HepG2 (cell line): Measurements from ENCODE around the gene TMEM117. TPM values are rescaled to one million over a fixed set of nuclear protein-coding genes. Genes with fewer than 3 reads are reported as not detected.

Source experiments
- DMTF1 ChIP-seq: sonication (generic); formaldehyde crosslinking; IDR thresholded peaks from 2 replicates; pipeline ENCODE4 v1.4.0; 2020; ENCODE audit warnings: mild to moderate bottlenecking, missing genetic modification reagents
- EHMT2 ChIP-seq: fragments of 200-600 bp; sonication (generic); IDR thresholded peaks from 2 replicates; pipeline ENCODE4 v1.7.0; 2017; ENCODE audit warnings: antibody characterized with exemption, low read depth, low read length, borderline replicate concordance
- FOXO1 ChIP-seq: sonication (generic); formaldehyde crosslinking; IDR thresholded peaks from 2 replicates; pipeline ENCODE4 v1.4.0; 2020; ENCODE audit warnings: missing genetic modification reagents
- SALL1 ChIP-seq: sonication (generic); formaldehyde crosslinking; IDR thresholded peaks from 2 replicates; pipeline ENCODE4 v1.8.0; 2022; ENCODE audit warnings: mild to moderate bottlenecking, missing genetic modification reagents
- SP5 ChIP-seq: IDR thresholded peaks from 2 replicates; pipeline ENCODE4 v1.6.1; 2016; ENCODE audit warnings: low read depth, borderline replicate concordance
- ZNF749 ChIP-seq: sonication (generic); formaldehyde crosslinking; IDR thresholded peaks from 2 replicates; pipeline ENCODE4 v1.8.0; 2022; ENCODE audit warnings: mild to moderate bottlenecking, missing genetic modification reagents, moderate library complexity, borderline replicate concordance
- polyA plus RNA-seq, 8 experiments: library from polyadenylated mRNA; depleted of rRNA in 3 of 8; stranded (reverse) in 7 of 8; unstranded in 1 of 8; fragments of >200 nt; fragmentation: Illumina TruSeq in 4 of 8; extraction: Trizol in 4 of 8; gene quantifications; 2 replicates each; pipeline versions ENCODE4 v1.2.1 to v1.2.3, GENCODE V29; 2011 to 2016; ENCODE audit warnings: low read depth in 4 of 8, missing spikeins in 1 of 8, mixed read lengths in 1 of 8; ENCODE audit not compliant: insufficient read depth in 1 of 8
- total RNA-seq, 5 experiments: library from RNA; depleted of rRNA; stranded (reverse); fragments of >200 nt; fragmentation: Illumina TruSeq; extraction: Trizol; gene quantifications; 2 replicates each; pipeline ENCODE4 v1.2.3, GENCODE V29; 2016; ENCODE audit warnings: low read depth in 1 of 5
- TF ChIP-seq, protein P1 (sequence below): IDR thresholded peaks from 2 replicates; pipeline ENCODE4 v1.4.0; 2020; ENCODE audit warnings: mild to moderate bottlenecking, missing genetic modification reagents
- TF ChIP-seq, protein P2 (sequence below): sonication (generic); formaldehyde crosslinking; IDR thresholded peaks from 2 replicates; pipeline ENCODE4 v1.4.0; 2020; ENCODE audit warnings: missing genetic modification reagents
- TF ChIP-seq, protein P3 (sequence below): sonication (generic); IDR thresholded peaks from 2 replicates; pipeline ENCODE4 v1.6.1; 2016; ENCODE audit warnings: low read depth, borderline replicate concordance
- TF ChIP-seq, protein P4 (sequence below): sonication (generic); formaldehyde crosslinking; IDR thresholded peaks from 2 replicates; pipeline ENCODE4 v1.4.0; 2020; ENCODE audit warnings: missing genetic modification reagents, mild to moderate bottlenecking, borderline replicate concordance
- TF ChIP-seq, protein P5 (sequence below): sonication (generic); formaldehyde crosslinking; IDR thresholded peaks from 2 replicates; pipeline ENCODE4 v1.8.0; 2022; ENCODE audit warnings: missing genetic modification reagents, low read depth, mild to moderate bottlenecking, borderline replicate concordance

Gene TMEM117
- total and polyA plus RNA-seq, 2 of the 13 experiments (the other 11 are each of a cell fraction or from before 2014, with no cell fraction given), result 2.8 to 8.5 TPM

DNA sequence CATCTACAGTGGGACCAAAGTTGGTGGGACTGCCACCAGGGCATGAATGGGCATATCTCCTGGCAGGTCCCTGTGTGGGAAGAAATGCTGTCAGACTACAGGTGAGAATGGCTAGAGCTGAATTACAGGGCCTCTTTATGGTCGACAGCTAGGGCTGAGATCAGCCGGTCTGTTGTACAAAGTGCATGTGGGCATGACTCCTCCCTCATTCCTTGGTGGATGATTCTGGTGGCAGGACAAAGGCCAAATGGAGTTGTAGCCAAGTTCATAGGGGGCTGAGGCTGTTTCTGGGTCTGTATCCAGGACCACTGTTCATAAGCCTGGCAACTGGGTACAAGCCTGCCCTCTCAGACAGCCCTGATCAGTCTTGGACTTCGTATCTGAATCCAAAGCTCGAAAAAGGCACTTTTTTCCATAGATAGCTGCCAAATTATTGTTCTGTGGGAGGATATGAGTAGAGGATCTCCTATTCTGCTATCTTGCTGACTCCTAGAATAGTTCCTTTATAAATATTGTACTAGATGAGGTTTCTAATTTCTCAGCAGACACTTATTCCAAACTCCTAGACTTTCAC is 460.8 kb downstream of the TMEM117 start (continued):
- TF ChIP-seq DMTF1 (CRISPR knock-in tag) (no peak), SP5 (peak; percentile 71), SALL1 (0 out of 2 replicates have a peak, but pooled peaks have one; percentile 31), EHMT2 (peak; percentile 61; the same call in 1 of the 2 replicates), ZNF749 (no peak), FOXO1 (CRISPR knock-in tag) (no peak)
- TF ChIP-seq, protein P1, sequence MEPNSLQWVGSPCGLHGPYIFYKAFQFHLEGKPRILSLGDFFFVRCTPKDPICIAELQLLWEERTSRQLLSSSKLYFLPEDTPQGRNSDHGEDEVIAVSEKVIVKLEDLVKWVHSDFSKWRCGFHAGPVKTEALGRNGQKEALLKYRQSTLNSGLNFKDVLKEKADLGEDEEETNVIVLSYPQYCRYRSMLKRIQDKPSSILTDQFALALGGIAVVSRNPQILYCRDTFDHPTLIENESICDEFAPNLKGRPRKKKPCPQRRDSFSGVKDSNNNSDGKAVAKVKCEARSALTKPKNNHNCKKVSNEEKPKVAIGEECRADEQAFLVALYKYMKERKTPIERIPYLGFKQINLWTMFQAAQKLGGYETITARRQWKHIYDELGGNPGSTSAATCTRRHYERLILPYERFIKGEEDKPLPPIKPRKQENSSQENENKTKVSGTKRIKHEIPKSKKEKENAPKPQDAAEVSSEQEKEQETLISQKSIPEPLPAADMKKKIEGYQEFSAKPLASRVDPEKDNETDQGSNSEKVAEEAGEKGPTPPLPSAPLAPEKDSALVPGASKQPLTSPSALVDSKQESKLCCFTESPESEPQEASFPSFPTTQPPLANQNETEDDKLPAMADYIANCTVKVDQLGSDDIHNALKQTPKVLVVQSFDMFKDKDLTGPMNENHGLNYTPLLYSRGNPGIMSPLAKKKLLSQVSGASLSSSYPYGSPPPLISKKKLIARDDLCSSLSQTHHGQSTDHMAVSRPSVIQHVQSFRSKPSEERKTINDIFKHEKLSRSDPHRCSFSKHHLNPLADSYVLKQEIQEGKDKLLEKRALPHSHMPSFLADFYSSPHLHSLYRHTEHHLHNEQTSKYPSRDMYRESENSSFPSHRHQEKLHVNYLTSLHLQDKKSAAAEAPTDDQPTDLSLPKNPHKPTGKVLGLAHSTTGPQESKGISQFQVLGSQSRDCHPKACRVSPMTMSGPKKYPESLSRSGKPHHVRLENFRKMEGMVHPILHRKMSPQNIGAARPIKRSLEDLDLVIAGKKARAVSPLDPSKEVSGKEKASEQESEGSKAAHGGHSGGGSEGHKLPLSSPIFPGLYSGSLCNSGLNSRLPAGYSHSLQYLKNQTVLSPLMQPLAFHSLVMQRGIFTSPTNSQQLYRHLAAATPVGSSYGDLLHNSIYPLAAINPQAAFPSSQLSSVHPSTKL, result 0 out of 2 replicates have a peak, but pooled peaks have one; percentile 7
- TF ChIP-seq, protein P2, sequence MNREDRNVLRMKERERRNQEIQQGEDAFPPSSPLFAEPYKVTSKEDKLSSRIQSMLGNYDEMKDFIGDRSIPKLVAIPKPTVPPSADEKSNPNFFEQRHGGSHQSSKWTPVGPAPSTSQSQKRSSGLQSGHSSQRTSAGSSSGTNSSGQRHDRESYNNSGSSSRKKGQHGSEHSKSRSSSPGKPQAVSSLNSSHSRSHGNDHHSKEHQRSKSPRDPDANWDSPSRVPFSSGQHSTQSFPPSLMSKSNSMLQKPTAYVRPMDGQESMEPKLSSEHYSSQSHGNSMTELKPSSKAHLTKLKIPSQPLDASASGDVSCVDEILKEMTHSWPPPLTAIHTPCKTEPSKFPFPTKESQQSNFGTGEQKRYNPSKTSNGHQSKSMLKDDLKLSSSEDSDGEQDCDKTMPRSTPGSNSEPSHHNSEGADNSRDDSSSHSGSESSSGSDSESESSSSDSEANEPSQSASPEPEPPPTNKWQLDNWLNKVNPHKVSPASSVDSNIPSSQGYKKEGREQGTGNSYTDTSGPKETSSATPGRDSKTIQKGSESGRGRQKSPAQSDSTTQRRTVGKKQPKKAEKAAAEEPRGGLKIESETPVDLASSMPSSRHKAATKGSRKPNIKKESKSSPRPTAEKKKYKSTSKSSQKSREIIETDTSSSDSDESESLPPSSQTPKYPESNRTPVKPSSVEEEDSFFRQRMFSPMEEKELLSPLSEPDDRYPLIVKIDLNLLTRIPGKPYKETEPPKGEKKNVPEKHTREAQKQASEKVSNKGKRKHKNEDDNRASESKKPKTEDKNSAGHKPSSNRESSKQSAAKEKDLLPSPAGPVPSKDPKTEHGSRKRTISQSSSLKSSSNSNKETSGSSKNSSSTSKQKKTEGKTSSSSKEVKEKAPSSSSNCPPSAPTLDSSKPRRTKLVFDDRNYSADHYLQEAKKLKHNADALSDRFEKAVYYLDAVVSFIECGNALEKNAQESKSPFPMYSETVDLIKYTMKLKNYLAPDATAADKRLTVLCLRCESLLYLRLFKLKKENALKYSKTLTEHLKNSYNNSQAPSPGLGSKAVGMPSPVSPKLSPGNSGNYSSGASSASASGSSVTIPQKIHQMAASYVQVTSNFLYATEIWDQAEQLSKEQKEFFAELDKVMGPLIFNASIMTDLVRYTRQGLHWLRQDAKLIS (CRISPR knock-in tag), result no peak
- TF ChIP-seq, protein P3, sequence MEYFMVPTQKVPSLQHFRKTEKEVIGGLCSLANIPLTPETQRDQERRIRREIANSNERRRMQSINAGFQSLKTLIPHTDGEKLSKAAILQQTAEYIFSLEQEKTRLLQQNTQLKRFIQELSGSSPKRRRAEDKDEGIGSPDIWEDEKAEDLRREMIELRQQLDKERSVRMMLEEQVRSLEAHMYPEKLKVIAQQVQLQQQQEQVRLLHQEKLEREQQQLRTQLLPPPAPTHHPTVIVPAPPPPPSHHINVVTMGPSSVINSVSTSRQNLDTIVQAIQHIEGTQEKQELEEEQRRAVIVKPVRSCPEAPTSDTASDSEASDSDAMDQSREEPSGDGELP, result peak; percentile 43; the same call in 1 of the 2 replicates
- TF ChIP-seq, protein P4, sequence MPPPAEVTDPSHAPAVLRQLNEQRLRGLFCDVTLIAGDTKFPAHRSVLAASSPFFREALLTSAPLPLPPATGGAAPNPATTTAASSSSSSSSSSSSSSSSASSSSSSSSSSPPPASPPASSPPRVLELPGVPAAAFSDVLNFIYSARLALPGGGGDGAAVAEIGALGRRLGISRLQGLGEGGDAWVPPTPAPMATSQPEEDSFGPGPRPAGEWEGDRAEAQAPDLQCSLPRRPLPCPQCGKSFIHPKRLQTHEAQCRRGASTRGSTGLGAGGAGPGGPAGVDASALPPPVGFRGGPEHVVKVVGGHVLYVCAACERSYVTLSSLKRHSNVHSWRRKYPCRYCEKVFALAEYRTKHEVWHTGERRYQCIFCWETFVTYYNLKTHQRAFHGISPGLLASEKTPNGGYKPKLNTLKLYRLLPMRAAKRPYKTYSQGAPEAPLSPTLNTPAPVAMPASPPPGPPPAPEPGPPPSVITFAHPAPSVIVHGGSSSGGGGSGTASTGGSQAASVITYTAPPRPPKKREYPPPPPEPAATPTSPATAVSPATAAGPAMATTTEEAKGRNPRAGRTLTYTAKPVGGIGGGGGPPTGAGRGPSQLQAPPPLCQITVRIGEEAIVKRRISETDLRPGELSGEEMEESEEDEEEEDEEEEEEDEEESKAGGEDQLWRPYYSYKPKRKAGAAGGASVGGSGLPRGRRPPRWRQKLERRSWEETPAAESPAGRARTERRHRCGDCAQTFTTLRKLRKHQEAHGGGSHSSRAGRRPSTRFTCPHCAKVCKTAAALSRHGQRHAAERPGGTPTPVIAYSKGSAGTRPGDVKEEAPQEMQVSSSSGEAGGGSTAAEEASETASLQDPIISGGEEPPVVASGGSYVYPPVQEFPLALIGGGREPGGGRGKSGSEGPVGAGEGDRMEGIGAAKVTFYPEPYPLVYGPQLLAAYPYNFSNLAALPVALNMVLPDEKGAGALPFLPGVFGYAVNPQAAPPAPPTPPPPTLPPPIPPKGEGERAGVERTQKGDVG, result 0 out of 2 replicates have a peak, but pooled peaks have one; percentile 4
- TF ChIP-seq, protein P5, sequence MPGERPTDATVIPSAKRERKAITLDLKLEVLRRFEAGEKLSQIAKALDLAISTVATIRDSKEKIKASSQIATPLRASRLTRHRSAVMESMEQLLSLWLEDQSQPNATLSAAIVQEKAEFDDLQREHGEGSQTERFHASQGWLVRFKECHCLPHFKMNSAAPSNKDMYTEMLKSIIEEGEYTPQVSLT (CRISPR knock-in tag), result no peak
